Endothelial cell of umbilical vein (primary cell): Measurements from ENCODE around the gene ADAMTSL5.

ENCODE experiments used
- CTCF ChIP-seq, 2 donors: IDR thresholded peaks; 1 replicate in 1 of 2; 2 replicates in 1 of 2; pipeline ENCODE4 v1.5.1; 2011; ENCODE audit warnings: low read length in 2 of 2, mild to moderate bottlenecking in 2 of 2, moderate library complexity in 2 of 2, control low read depth in 1 of 2, inconsistent platforms in 1 of 2, low read depth in 1 of 2; ENCODE audit not compliant: insufficient read depth in 1 of 2; ENCODE audit errors: extremely low read depth in 1 of 2
- POLR2A ChIP-seq: IDR thresholded peaks from 2 replicates; pipeline ENCODE4 v1.6.1; 2012; ENCODE audit warnings: low read depth, mild to moderate bottlenecking, control low read depth, low read length

GRCh38 chr19:1549332-1549945 is 36.6 kb upstream of the ADAMTSL5 start:
- TF ChIP-seq CTCF (IDR thresholded peaks at IDR 0.05; ENCODE audit: extremely low read depth in 1 of 2, insufficient read depth in 1 of 2, low read depth in 1 of 2, low read length in 2 of 2) (no peak), POLR2A (no peak)
